ENCODE results near the gene RPL38. TPM values are rescaled to one million over a fixed set of nuclear protein-coding genes. Genes with fewer than 3 reads are reported as not detected.
"Not testable (repeated sequence)": the region's sequence is repeated elsewhere in the genome, so short reads cannot be mapped to it uniquely, and the experiment has no call there.

RPL38 gene
- total RNA-seq, 2 donors from 2014 or later = 163 to 177 TPM

GRCh38 chr17:74183411-74183810 is 20.1 kb upstream of the RPL38 start:
- no peaks in the 10 kb centered on the region for H3K27me3 ChIP-seq (replicated peaks; ENCODE audit: insufficient read depth)
- ATAC-seq (ENCODE audit: insufficient number of reproducible peaks, low FRiP score, low read depth) (no peak), DNase-seq (ENCODE audit: low spot score) (no peak)
- TF ChIP-seq CTCF (IDR thresholded peaks at IDR 0.05) = no peak
- H3K4me1 ChIP-seq (ENCODE audit: control insufficient read depth in 1 of 2, low read depth in 2 of 2) = no peaks in the 10 kb centered on the region
- H3K36me3 ChIP-seq = no peaks in the 10 kb centered on the region
- no peak overlapping the region for H3K4me3 ChIP-seq
- H3K9me3 ChIP-seq = no peaks in the 10 kb centered on the region
- H3K27ac ChIP-seq = no peak overlapping the region

GRCh38 chr17:74185571-74186185 is 17.8 kb upstream of the RPL38 start:
- H3K27ac ChIP-seq = no peak overlapping the region
- H3K4me1 ChIP-seq (ENCODE audit: control insufficient read depth in 1 of 2, low read depth in 2 of 2) = no peaks in the 10 kb centered on the region
- DNase-seq (ENCODE audit: low spot score) = no peak
- H3K4me3 ChIP-seq = no peak overlapping the region
- H3K27me3 ChIP-seq (replicated peaks; ENCODE audit: insufficient read depth) = no peaks in the 10 kb centered on the region
- H3K36me3 ChIP-seq = no peaks in the 10 kb centered on the region
- TF ChIP-seq CTCF (IDR thresholded peaks at IDR 0.05) = no peak
- H3K9me3 ChIP-seq = no peaks in the 10 kb centered on the region
- no peak for ATAC-seq (ENCODE audit: insufficient number of reproducible peaks, low FRiP score, low read depth)

GRCh38 chr17:74186498-74186897 is 17.0 kb upstream of the RPL38 start:
- no peak for ATAC-seq (ENCODE audit: insufficient number of reproducible peaks, low FRiP score, low read depth)
- Histone ChIP-seq H3K27ac (no peak overlapping the region), H3K4me1 (ENCODE audit: control insufficient read depth in 1 of 2, low read depth in 2 of 2) (no peaks in the 10 kb centered on the region), H3K4me3 (no peak overlapping the region), H3K9me3 (no peaks in the 10 kb centered on the region), H3K27me3 (replicated peaks; ENCODE audit: insufficient read depth) (no peaks in the 10 kb centered on the region), H3K36me3 (no peaks in the 10 kb centered on the region)
- DNase-seq (ENCODE audit: low spot score) = no peak
- no peak for TF ChIP-seq CTCF (IDR thresholded peaks at IDR 0.05)

GRCh38 chr17:74187761-74188160 is 15.7 kb upstream of the RPL38 start:
- ATAC-seq (ENCODE audit: insufficient number of reproducible peaks, low FRiP score, low read depth) (no peak), DNase-seq (ENCODE audit: low spot score) (no peak)
- no peak overlapping the region for H3K27ac ChIP-seq
- H3K27me3 ChIP-seq (replicated peaks; ENCODE audit: insufficient read depth) = no peaks in the 10 kb centered on the region
- H3K4me3 ChIP-seq = no peak overlapping the region
- H3K36me3 ChIP-seq = no peaks in the 10 kb centered on the region
- no peaks in the 10 kb centered on the region for H3K4me1 ChIP-seq (ENCODE audit: control insufficient read depth in 1 of 2, low read depth in 2 of 2)
- no peaks in the 10 kb centered on the region for H3K9me3 ChIP-seq
- TF ChIP-seq CTCF (IDR thresholded peaks at IDR 0.05) = no peak

GRCh38 chr17:74188687-74189086 is 14.8 kb upstream of the RPL38 start:
- H3K4me1 ChIP-seq (ENCODE audit: control insufficient read depth in 1 of 2, low read depth in 2 of 2); H3K36me3 ChIP-seq; ATAC-seq (ENCODE audit: insufficient number of reproducible peaks, low FRiP score, low read depth); H3K9me3 ChIP-seq; DNase-seq (ENCODE audit: low spot score); H3K27ac ChIP-seq; H3K4me3 ChIP-seq; H3K27me3 ChIP-seq (replicated peaks; ENCODE audit: insufficient read depth): not testable (repeated sequence)

GRCh38 chr17:74190154-74190553 is 13.3 kb upstream of the RPL38 start:
- no peaks in the 10 kb centered on the region for H3K4me1 ChIP-seq (ENCODE audit: control insufficient read depth in 1 of 2, low read depth in 2 of 2)
- H3K9me3 ChIP-seq = no peaks in the 10 kb centered on the region
- no peak overlapping the region for H3K4me3 ChIP-seq
- no peak for ATAC-seq (ENCODE audit: insufficient number of reproducible peaks, low FRiP score, low read depth)
- no peak overlapping the region for H3K27ac ChIP-seq
- H3K27me3 ChIP-seq (replicated peaks; ENCODE audit: insufficient read depth) = no peaks in the 10 kb centered on the region
- DNase-seq (ENCODE audit: low spot score) = no peak
- TF ChIP-seq CTCF (IDR thresholded peaks at IDR 0.05) = no peak
- H3K36me3 ChIP-seq = no peaks in the 10 kb centered on the region
